Neuron (in vitro differentiated cells): ENCODE measurements around the gene SVOPL.

ENCODE experiments used
- H2AFZ ChIP-seq: one replicate; pipeline ENCODE4 v1.6.1; 2013; ENCODE audit warnings: low read depth, mild to moderate bottlenecking, inconsistent platforms, low read length, moderate library complexity
- H3K27me3 ChIP-seq: one replicate; pipeline ENCODE4 v1.6.1; 2013; ENCODE audit warnings: low read length; ENCODE audit not compliant: insufficient read depth
- H3K36me3 ChIP-seq: one replicate; pipeline ENCODE4 v1.6.1; 2013; ENCODE audit warnings: low read length; ENCODE audit not compliant: insufficient read depth
- H3K4me1 ChIP-seq: one replicate; pipeline ENCODE4 v1.6.1; 2013; ENCODE audit warnings: low read length; ENCODE audit not compliant: insufficient read depth
- H3K4me3 ChIP-seq: 2 replicates; pipeline ENCODE4 v1.5.1; 2013; ENCODE audit warnings: mild to moderate bottlenecking, low read length, moderate library complexity
- H3K9me3 ChIP-seq: one replicate; pipeline ENCODE4 v1.6.1; 2013; ENCODE audit warnings: low read length

The SVOPL gene

GRCh38 chr7:138553805-138554204 lies 147.4 kb downstream of the SVOPL start:
- Histone ChIP-seq H3K4me3 (no peak overlapping the region), H3K27me3 (no peaks in the 10 kb centered on the region), H3K4me1 (no peaks in the 10 kb centered on the region), H2AFZ (no peak overlapping the region), H3K9me3 (peaks cover 38% of the 10 kb centered on the region), H3K36me3 (peaks cover 99% of the 10 kb centered on the region)

DNA sequence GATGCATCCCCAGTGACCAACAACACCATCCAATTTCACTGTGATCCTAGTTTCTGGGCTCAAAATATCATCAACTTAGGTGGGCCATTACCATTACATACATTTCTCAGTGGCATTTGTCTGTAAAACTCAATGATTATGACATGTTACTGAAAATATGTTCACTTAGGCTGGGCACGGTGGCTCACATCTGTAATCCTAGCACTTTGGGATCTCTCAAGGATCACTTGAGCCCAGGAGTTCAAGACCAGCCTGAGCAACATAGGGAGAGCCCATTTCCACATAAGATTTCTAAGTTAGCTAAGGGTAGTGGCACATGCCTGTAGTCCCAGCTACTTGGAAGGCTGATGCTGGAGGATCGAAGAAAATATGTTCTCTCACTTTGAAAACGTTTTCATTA lies 150.1 kb downstream of the SVOPL start:
- Histone ChIP-seq H3K27me3 (no peaks in the 10 kb centered on the region), H3K9me3 (peaks cover 16% of the 10 kb centered on the region), H3K4me3 (no peak overlapping the region), H2AFZ (no peak overlapping the region), H3K36me3 (peaks cover 96% of the 10 kb centered on the region), H3K4me1 (no peaks in the 10 kb centered on the region)

- H3K36me3 ChIP-seq: peaks cover 96% of the 10 kb centered on the region
- H3K4me1 ChIP-seq: no peaks in the 10 kb centered on the region
- H3K4me3 ChIP-seq: no peak overlapping the region
- H3K9me3 ChIP-seq: peaks cover 13% of the 10 kb centered on the region
- H2AFZ ChIP-seq: no peak overlapping the region
- H3K27me3 ChIP-seq: no peaks in the 10 kb centered on the region
Measured at GRCh38 chr7:138550337-138550736, 150.8 kb downstream of the SVOPL start.

DNA sequence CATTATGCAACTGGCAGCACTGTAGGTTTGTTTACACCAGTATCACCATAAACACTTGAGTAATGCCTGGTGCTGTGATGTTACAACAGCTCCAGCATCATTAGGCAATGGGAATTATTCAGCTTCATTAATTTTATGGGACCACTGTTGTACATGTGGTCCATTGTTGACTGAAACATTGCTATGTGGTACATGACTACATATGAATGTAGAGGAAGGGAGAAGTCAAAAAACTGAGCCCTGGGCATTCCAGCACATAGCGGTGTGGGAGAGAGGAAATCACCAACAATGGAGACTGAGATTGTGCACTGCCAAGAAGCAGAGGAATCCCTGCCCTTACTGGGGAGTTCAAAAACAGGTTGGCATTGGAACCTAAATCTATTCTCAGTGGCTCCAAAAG lies 152.1 kb downstream of the SVOPL start:
- no peak overlapping the region for H2AFZ ChIP-seq
- H3K9me3 ChIP-seq: peaks cover 7% of the 10 kb centered on the region
- no peaks in the 10 kb centered on the region for H3K27me3 ChIP-seq
- H3K4me1 ChIP-seq: no peaks in the 10 kb centered on the region
- H3K36me3 ChIP-seq: peaks cover 96% of the 10 kb centered on the region
- no peak overlapping the region for H3K4me3 ChIP-seq

DNA sequence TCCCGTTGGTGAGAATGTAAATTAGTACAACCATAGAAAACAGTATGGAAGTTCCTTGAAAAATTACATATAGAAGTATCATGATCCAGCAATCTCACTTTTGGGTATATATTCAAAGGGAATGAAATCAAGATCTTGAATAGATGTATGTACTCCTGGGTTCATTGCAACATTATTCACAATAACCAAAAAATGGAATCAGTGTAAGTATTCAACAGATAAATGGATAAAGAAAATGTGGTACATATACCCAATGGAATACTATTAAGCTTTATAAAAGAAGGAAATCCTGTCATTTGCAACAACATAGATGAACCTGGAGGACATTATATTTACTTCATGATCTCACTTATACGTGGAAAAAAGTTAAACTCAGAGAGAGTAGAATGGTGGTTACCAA lies 154.3 kb downstream of the SVOPL start:
- Histone ChIP-seq H3K4me3 (no peak overlapping the region), H3K4me1 (no peaks in the 10 kb centered on the region), H3K9me3 (peaks cover 2% of the 10 kb centered on the region), H3K27me3 (no peaks in the 10 kb centered on the region), H2AFZ (no peak overlapping the region), H3K36me3 (peaks cover 94% of the 10 kb centered on the region)

DNA sequence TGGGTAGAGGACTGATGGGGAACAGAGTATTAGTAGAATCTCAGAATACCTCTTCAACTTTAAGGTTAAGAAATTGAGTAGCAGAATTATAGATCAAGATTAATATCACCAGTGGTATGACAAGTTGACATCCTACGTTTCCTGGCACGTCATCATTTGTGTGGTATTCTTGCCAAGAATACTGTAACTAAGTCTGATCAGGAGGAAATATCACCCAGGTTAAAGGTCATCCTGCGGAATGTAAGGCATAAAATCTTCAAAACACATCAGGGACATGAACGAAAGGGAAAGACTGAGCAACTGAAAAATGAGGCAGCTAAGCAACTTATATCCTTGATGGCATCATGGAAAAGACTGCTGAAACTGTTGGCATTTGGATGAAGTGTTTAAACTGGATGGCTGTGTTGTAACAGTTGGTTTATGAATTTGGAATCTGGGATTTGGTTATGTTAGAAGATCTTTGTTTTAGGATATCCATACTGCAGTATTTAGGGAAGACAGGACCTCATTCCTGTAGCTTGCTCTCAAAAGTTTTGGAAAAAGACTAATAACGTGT lies 155.0 kb downstream of the SVOPL start:
- peaks cover 94% of the 10 kb centered on the region for H3K36me3 ChIP-seq

DNA sequence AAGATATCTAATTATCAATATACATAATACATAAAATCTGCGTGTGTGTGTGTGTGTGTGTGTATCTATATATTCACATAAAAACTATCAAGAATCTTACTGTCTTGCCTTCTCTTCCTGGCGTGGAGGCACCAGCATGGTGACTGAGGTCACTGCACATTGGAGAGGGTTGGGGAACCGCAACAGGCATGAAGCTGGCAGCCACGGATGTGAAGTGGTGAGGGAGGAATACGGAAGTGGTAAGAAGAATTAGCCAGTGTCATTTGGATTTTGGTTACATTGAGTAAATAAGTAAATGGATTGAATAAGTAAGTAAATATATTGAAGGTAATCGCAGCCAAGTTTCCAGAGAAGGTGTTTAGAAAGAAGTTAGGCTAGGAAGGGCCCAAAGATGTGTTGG lies 156.0 kb downstream of the SVOPL start:
- Histone ChIP-seq H2AFZ (no peak overlapping the region), H3K27me3 (no peaks in the 10 kb centered on the region), H3K36me3 (peaks cover 94% of the 10 kb centered on the region), H3K9me3 (peaks cover 4% of the 10 kb centered on the region), H3K4me1 (no peaks in the 10 kb centered on the region), H3K4me3 (no peak overlapping the region)

More for the DNA sequence above, 155.0 kb downstream of the SVOPL start:
- Histone ChIP-seq H2AFZ (no peak overlapping the region), H3K4me1 (no peaks in the 10 kb centered on the region), H3K9me3 (peaks cover 2% of the 10 kb centered on the region), H3K4me3 (no peak overlapping the region), H3K27me3 (no peaks in the 10 kb centered on the region)
